Left lobe of liver (tissue), 2 donors: ENCODE measurements around the gene DDX31. TPM values are rescaled to one million over a fixed set of nuclear protein-coding genes. Genes with fewer than 3 reads are reported as not detected.
A peak's percentile ranks its signal among the peaks of the same experiment; 100 is the strongest.

Experiments
- ATAC-seq: fragments of 200-7000 bp; cut with Tn5 transposase; one replicate; pipeline ENCODE4 v1.9.1; 2020; ENCODE audit warnings: mild to moderate bottlenecking, moderate library complexity
- DNase-seq: peaks from one replicate; pipeline ENCODE4 v3.0.0-alpha.2; 2020; ENCODE audit warnings: low spot score
- total RNA-seq: library from RNA; stranded (reverse); gene quantifications from one replicate; pipeline ENCODE4 v1.2.1, GENCODE V29; 2021
- donor health status: DM: no; HTN: no; CAD: no; lungs with moderate emphysema.
- donor health status: DM: no; HTN: yes; CAD: no.

Gene DDX31
- total RNA-seq, 1 donor from 2014 or later, result 7.7 TPM

DNA sequence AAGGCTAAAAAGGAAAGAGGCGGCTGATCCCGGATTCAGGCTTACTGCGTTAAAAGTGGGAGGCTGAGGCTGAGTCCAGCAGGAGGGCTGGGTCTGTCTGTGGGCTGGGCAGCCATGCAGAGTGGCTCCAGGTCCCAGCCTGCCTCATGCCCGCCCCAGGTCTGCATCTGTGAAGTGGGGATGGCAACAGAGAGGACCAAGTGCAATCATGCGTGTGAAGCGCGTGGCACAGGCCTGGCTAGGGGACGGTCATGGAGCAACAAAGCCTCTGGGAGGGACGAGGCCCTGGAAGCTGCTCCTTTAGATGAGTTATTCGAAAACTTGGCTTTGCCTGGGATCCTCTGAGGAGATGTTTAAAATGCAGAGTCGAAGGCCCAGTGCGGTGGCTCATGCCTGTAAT is 117.7 kb downstream of the DDX31 start:
- no peak for ATAC-seq
- DNase-seq, result no peak

DNA sequence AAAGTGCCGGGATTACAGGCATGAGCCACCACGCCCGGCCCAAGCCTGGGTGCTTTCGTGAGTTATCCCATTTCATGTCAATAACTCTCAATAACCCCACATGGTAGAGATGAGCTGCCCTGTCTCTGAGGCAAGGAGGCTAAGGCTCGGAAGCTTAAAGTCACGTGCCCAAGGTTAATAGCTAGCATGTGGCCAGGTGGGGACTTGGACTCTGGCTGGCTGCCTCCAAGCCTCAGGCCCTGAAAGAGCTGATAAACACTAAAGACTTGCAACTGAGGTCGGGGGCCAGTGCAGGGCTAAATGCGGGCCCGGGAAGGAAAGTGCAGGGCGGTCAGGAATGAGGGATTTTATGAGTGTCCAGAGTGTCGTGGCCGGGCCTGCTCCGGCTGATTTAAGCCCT is 118.2 kb downstream of the DDX31 start:
- DNase-seq (no peak), ATAC-seq (no peak)

DNA sequence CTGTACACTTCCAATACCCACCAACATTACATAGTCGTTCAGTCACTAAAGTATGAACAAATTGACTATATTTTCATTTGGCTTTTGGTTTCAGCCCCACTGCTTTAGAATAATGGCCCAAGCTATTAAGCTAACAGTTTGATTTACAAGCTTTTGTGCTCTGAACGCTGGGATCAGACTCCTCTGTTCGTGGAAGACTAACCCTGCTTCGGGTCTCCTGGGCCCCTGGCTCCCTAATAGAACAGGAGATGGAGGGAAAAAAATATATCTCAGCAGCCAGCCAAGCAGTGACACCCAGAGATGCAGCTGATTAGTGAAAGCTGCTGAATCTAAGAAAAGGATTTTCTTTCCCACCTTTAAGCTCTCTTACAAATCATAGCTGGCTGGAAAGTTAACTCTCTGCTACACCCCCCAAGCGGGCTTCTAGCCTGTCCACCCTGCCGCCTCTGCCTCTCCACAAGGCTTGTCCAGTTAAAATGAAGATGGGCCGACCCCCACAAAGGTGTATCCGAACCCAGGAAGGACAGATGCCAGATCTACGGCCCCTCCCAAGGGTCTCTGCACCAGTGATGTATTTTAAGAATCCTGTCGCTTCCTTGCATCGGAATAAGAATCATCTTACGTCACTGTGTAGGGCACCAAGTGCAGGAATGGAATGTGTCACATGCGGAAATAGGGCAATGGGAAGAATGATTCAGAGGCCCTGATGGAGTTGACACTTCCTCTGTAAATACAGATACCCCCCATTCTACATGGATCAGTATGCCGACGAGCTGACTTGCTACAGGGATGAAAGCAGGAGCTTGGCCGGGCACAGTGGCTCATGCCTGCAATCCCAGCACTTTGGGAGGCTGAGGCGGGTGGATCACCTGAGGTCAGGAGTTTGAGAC is 120.8 kb downstream of the DDX31 start:
- DNase-seq (no peak), ATAC-seq (no peak)

DNA sequence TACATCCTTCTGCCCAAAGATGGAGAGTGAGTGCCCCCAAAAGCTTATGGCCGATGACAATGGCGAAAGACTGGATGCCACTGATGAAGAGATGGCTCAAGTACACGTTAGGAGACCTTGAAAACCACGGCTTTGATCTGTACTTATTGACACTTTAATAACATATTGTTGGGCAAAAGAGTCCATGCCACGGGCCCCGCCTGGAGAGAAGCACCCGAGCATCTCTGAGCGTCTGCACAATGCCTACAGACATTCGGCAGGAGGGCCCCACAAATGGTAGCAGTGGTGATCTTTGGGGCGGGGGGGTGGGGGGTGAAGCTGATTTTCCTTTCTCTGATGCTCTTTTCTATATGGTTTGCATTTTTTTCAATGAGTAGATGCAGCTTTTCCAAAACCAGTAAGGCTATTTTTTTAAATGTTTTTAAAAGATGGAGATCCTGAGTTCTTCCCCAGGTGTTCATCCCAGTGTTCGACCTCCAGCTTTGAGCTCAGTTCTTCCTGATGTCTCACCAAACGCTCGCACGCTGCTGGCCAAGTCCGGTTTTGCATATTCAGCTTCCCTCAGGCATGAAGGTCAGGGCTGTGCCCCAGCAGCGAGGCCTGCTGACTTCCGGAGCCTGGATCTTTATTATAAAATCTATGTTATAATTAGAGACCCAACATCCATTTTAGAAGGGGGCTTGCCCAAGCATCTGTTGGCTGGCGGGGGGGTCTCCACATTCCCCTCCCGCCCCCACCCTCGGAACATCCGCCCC is 121.6 kb downstream of the DDX31 start:
- DNase-seq (no peak), ATAC-seq (no peak)

DNA sequence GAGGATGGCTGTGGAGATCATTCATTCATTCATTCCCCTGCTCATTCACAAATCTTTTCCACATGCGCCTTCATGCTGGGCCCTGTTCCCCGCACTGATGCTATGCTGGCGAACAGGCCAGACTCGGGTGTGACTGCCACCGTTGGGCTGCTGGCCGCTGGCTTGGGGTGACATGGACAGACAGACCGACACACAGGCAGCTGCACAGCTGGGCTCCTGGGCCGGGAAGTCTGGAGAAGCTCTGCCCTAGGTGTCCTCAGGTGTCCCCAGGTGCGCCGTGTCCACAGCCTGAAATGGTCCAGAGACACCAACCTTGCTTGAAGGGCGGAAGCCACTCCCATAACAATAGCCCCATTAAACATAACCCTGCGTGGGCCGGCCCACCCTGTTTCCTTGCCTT is 122.3 kb downstream of the DDX31 start:
- no peak for ATAC-seq

DNA sequence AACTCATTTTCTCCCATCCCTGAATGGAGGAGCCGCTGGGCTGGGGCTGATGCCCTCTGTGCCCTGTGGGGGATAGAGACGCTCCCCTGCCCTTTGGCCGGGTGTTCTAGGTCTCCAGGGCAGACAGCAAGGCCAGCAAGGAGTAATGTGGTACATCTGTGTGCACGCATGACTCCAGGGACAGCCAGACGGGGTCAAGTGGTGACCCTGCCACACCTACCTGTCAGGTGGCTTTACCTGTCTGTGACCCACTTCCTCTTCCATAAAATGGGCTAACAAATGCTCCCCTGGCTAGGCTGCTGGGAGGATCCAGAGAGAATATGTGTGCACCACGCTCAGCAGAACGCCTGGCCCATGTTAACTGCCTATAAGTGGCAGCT is 122.7 kb downstream of the DDX31 start:
- ATAC-seq (no peak), DNase-seq (no peak)

More for the DNA sequence above, 122.3 kb downstream of the DDX31 start:
- DNase-seq, result no peak

DNA sequence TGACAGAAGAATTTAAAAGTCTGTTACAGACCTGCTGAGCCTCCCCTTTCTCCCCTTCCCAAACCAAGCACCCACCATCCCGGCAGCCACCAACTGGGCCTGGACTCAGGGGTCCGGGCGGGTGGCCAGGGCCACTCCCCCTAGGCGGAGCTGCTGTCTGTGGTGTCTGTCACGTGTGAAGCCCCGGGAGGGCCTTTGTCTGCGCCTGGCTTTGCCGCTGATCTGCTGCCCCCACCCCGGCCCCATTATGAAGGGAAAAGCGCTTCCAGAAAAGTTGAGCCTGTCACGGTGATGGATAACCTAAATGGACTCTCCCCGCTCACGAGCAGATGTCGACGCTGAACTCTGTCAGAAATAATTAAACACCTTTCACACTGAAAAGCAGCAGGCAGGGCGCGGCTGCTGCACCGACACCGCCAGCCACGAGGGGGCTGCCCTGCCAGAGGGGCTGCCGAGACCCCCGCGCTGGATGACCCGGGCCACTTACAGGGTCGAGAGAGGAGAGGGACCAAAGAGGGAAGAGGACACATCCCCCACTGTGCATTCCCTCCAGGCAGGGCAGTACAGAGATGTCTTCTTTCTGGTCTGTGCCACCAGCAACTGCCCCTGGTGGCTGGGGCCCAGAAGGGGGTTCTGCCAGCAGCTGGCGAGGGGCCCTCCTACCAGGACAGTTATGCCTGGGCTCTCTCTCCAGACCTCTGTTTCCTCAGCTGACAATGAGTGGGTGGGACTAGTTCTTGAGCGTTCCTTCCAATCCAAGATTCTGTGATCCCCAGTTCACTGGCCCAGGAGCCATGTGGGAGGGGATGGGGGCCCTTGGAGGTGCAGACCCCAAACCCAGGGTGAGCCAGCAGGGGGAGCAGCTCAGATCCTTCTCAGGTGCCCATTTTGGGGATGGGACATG is 123.4 kb downstream of the DDX31 start:
- peak; percentile 52 for ATAC-seq
- DNase-seq, result no peak

DNA sequence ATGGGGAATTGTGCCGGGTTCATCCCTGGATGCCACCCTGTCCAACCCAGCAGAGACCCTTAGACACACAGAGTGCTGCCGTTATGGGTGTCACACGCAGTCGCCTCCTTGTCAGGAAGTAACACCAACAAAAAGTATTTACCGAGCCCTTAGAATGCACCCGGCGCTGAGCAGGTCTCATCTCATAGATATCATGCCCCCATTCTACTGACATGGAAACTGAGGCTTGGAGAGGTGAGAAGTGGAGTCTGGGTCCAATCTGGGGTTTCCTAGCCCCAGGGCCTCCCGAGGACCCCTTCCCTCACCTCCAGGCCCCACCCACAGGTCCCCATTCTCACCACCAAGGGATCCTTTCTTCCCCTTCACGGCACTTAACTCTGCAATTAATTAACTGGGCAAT is 124.2 kb downstream of the DDX31 start:
- DNase-seq, result no peak
- no peak for ATAC-seq

DNA sequence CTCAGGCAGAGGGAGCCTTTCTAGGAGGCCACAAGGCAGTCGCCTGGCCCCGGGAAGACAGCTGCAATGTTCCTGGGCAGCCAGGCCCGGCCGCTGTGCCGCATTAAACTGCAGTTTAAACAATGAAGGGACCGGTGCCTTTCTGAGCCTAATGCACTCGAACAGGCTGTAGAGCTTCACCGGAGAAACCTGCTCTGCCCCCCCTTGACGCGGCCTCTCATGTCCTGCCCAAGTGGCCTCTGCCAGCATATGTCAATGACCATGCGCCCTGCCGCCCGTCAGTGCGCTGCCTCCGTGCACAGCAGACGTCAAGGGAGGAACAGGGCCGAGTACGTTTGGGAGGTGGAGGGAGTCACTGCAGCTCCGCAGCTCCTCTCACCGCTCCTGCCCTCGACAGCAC is 125.8 kb downstream of the DDX31 start:
- DNase-seq (no peak), ATAC-seq (no peak)

DNA sequence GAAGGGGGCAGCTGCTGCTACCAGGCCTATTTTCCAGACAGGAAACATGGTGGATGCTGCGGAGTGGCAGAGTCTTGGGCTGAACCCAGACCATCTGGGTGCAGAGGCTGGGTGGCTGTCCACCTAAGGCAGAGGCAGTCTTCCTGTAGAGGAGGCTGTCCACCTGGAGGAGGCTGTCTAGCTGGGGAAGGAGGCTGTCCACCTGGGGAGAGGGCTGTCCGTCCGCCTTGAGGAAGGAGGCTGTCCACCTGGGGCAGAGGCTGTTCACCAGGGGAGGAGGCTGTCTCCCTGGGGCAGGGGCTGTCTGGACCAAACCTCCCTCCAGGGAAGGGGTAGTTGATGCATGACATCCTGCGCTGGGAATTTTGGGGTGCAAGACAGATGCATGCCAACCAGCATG is 126.5 kb downstream of the DDX31 start:
- DNase-seq (no peak), ATAC-seq (no peak)

Other genes starting within 250 kb of the DDX31 start
- not detected for gene BARHL1, start 87.4 kb downstream of the DDX31 start, total RNA-seq
- gene GTF3C4, start 481 bp upstream of the DDX31 start, total RNA-seq, result 6.1 TPM
- not detected for gene AK8, start 208.3 kb upstream of the DDX31 start, total RNA-seq
- gene SPACA9, start 208.9 kb upstream of the DDX31 start, total RNA-seq, result 0.75 TPM